ENCODE data around the gene ELL.

DNA sequence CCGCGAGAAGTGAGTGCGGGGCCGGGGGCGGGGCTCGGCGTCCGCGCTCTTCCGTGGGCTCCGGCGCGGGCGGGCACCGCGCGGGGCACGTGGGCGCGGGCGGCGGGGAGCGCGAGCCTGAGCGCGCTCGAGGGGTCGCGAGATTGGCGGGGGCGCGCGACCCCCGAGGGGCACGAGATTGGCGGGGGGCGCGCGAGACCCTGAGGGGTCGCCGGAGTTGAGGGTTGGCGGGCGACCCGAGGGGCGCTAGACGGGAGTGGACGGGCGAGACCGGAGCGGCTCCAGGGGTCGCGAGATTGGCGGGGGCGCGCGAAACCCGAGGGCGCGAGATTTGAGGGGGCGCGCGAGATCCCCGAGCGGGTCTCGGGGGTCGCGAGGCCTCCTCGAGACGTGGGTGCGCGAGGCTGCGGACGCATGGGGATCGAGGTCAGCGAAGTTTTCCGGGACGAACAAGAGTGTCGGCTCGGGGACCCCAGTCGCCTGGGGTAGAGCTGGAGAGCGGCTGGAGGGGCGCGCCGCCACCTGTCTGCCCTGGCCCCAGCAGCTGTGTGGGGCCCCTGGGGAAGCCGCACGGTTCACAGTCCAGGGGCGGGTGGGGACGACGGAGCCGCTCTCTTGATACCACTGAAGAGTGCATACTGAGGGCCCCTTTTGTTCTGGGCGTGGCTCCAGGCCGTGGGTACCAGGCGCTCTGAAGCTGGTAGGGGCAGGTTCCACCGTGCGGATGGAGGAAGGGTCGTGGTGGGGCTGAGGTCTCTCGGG lies 102.0 kb downstream of the ELL start:
- TF ChIP-seq, protein P1, sequence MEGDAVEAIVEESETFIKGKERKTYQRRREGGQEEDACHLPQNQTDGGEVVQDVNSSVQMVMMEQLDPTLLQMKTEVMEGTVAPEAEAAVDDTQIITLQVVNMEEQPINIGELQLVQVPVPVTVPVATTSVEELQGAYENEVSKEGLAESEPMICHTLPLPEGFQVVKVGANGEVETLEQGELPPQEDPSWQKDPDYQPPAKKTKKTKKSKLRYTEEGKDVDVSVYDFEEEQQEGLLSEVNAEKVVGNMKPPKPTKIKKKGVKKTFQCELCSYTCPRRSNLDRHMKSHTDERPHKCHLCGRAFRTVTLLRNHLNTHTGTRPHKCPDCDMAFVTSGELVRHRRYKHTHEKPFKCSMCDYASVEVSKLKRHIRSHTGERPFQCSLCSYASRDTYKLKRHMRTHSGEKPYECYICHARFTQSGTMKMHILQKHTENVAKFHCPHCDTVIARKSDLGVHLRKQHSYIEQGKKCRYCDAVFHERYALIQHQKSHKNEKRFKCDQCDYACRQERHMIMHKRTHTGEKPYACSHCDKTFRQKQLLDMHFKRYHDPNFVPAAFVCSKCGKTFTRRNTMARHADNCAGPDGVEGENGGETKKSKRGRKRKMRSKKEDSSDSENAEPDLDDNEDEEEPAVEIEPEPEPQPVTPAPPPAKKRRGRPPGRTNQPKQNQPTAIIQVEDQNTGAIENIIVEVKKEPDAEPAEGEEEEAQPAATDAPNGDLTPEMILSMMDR (IDR thresholded peaks at IDR 0.05 in 8 of 11, conservative IDR thresholded peaks at IDR 0.05 in 3 of 11), result no peak
- TF ChIP-seq POLR2A (IDR thresholded peaks at IDR 0.05) (no peak), POLR2AphosphoS5 (IDR thresholded peaks at IDR 0.05) (peak in 1 of 3 donors; percentile 40)

All from spleen (tissue), 7 donors.